HG02642 (cell line): ENCODE data around the gene CSNK1D.

Experiments used
- ATAC-seq: cut with Tn5 transposase; IDR thresholded peaks from one replicate; pipeline ENCODE4 v1.9.1; 2021; ENCODE audit warnings: mild to moderate bottlenecking; ENCODE audit not compliant: unreplicated experiment, poor library complexity

The CSNK1D gene

DNA sequence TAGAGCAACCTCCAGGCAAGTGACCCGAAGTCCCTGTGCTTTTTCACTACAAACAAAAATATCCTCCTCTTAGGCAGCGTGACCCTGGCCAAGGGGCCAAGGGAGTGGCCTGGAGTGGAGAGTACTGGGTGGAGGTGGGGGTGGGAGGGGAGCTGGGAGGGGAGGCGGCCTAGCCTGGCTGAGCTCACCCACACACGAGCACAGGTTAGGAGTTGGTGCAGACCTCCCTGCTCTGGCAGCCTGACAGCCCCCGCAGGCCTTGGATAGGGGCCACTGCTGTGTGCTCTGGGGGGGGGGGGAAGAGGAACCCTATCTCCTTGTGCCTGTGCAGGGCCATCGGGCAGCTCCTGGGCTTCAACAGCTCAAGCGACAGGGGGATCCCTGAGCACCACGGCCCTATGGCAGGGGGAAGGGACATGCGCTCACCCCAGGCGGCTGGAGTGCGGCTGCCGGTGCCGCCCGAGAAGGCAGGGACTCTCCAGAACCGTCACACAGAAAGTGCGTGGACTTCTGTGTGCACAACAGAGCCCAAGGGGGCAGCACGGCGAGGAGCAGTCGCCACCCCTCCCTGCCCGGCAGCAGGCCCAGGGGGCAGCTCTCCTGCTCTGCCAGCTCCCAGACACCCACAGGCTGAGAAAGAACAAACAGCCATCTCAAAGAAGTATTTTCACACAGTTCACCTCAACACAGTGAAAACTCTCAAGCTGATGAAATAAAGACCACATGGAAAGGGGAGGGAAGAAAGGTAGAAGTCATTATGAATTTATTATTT, 31.4 kb downstream of the CSNK1D start:
- no peak for ATAC-seq

GRCh38 chr17:82241183-82241925, 32.1 kb downstream of the CSNK1D start:
- ATAC-seq: no peak

DNA sequence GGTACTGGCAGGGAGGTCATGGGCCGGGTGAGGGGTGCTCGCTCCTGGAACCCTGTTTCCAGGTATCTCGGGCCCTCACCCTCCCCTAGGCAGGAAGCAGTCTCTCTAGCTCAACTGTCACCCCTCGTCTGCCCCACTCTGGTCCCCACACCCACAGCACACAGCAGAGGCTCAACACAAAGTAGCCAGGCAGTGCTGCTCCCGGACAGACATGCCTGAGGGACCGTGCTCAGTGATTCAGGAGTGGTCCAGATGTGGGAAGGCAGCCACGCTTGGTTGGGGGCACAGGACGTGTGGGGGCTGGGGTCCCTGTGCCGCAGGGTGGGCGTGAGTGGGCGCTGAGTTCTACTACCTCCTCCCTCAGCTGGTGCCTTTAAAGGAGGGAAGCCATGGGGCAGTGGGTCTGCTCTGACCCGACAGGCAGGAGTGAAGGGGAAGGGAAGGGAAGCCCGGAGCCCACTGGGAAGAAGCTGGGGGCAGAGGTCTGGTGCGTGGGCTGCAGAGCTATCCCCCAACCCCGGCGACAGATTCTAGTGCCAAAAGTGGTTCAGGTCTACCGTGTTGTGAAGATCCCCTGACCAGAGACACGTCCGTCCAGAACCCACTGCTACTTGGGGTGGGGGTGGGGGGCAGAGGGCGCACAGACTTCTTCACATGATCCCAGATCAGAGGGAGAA, 32.9 kb downstream of the CSNK1D start:
- ATAC-seq: no peak

DNA sequence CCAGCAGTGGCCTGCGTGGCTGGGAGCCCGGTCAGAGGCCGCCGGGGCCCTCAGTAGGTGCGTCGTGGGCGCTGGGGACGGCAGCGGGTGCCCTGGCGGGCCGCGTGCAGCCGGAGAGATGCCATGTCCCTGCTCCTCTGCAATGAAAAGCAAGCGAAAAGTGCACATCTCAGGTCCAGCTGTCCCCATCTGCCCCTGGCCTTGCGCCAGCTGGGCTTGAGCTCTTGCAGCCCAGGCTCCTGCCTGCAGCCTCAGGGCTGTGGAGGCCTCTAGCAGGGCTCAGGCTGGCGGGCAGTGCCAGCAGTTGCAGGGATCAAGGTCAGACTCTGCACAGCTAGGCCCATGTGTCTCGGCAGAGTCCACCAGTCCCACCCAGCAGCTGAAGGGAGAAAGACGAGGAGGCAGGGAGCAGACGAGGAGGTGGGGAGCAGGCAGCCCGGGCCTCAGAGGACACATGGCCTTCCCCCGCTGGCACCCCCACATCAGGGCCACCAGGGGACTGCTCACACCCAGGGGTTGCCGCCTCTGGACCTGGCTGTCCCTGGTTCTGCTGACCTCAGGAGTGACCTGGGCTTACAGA, 33.5 kb downstream of the CSNK1D start:
- no peak for ATAC-seq

DNA sequence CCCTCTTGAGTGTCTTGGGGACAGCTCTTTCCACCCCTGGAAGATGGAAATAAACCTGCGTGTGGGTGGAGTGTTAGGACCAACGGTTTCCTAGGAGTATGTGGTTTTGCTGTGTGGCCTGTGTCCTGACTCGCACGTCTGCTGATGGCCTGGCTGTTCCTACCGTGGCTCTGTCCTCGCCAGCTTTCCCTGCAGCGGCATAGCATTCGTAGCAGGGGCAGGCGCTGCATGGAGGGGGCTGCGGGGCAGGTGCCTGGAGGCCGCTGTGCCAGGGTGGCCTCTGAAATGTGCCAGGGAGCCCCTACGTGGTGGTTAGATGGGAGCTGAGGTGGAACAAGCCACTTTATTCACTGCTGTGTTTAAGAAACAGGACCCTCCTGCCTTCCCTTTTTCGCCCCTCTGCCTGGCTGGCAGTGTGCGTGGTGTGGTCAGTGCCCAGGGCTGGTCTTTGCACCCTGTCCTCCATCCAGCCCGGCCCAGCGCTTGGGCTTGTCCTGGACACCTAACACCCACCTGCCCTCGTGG, 34.0 kb downstream of the CSNK1D start:
- ATAC-seq: no peak

GRCh38 chr17:82238472-82239201, 34.9 kb downstream of the CSNK1D start:
- no peak for ATAC-seq

- ATAC-seq: no peak
Measured at GRCh38 chr17:82237746-82238471, 35.6 kb downstream of the CSNK1D start.

DNA sequence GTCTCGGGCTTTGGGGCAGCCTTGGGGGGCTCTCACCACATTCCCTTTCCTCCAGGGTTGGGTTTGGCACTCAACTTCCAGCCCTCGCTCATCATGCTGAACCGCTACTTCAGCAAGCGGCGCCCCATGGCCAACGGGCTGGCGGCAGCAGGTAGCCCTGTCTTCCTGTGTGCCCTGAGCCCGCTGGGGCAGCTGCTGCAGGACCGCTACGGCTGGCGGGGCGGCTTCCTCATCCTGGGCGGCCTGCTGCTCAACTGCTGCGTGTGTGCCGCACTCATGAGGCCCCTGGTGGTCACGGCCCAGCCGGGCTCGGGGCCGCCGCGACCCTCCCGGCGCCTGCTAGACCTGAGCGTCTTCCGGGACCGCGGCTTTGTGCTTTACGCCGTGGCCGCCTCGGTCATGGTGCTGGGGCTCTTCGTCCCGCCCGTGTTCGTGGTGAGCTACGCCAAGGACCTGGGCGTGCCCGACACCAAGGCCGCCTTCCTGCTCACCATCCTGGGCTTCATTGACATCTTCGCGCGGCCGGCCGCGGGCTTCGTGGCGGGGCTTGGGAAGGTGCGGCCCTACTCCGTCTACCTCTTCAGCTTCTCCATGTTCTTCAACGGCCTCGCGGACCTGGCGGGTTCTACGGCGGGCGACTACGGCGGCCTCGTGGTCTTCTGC, 36.3 kb downstream of the CSNK1D start:
- ATAC-seq: no peak

GRCh38 chr17:82236142-82236971, 37.1 kb downstream of the CSNK1D start:
- no peak for ATAC-seq

DNA sequence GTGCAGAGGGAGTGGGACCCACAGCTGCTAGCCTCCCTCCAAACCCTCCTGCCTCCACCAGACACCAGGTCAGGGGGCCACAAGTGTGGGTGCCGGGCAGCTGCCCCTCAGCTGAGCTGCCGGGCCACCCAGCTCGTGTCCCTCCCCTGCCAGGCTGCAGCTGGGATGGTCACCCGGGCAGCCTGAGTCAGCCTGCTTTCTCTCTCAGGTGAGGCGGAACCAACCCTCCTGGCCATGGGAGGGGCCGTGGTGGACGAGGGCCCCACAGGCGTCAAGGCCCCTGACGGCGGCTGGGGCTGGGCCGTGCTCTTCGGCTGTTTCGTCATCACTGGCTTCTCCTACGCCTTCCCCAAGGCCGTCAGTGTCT, 37.7 kb downstream of the CSNK1D start:
- ATAC-seq: no peak

DNA sequence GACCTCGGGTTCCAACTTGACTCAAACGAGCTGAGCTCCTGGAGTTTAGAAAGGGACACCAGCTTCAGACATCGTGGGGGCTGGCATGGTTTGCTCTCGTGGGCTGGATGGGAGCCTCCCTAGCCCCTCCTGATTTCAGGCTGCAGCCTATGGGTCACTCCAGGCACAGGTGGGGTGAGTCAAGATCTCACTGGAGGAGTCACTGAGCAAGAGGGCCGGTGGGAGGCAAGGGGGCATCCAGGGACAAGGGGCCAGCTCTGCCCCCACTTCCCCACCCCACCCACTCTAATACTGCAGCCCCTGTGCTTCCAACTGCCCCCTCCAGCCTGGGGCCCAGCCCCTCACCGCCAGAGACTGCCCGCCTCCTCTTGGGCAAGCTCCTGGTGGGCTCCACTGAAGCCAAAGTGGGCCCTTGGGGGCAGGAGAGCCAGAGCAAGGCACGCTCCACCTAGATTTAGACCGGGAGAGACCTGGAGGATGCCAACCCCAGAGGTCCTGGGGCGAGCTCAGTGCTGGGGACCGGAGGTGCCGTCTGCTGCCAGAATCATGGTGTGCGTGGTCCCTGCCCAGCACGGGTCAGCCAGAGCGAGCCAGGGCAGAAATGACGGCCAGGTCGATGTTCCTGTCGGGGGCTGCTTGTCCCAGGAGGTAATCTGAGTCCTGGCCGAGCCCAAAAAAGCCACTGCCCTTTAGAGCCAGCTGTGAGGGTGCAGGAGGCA, 38.3 kb downstream of the CSNK1D start:
- no peak for ATAC-seq

DNA sequence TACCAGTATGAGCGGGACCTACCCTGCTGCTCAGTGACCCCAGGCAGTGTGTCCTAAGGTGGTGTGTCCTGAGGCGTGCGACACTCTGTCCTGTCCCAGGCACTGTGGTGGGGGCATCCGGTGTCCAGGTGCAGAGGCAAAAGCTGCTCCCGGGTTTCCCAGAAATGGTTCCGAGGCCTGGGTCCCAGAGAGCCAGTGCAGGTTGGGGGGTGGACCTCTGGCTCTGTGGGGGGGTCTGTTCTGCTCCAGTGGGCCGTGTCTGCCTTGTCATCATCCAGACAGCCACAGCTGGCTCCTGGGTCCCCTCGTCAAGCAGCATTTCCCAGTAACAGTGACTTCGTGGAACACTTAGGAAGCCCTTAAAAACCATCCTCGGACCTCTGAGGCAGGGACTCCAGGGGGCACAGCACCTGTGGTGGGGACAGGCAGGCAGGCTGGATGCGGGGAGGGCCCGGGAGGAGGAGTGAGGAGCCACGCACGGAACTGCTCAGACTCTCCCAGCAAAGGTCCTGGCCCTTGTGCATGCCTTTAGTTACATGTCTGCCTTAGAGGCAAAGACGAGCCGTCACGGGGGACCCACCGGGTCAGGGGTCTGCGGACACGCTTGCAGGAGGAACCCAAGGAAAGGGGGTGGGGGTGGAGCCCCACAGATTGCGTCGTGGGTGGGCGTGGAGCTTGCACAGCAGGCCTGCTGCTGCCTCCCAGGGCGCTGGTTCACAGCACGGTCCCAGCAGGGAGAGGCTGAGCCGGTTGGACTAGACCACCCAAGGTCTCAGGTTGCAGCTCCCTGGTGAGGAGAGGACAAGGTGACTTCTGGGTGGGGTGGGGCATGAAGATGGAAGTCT, 39.1 kb downstream of the CSNK1D start:
- ATAC-seq: no peak

- ATAC-seq: no peak
Measured at GRCh38 chr17:82232876-82233785, 40.4 kb downstream of the CSNK1D start.

- no peak for ATAC-seq
Measured at GRCh38 chr17:82232322-82232820, 41.1 kb downstream of the CSNK1D start.

- no peak for ATAC-seq
Measured at GRCh38 chr17:82231562-82232321, 41.8 kb downstream of the CSNK1D start.
